Activated naive CD8-positive, alpha-beta T cell (primary cell): ENCODE results near the gene ARHGEF37.
"Not testable (repeated sequence)": the region's sequence is repeated elsewhere in the genome, so short reads cannot be mapped to it uniquely, and the experiment has no call there.

Experiments used
- H3K27ac Mint-ChIP-seq: one replicate; pipeline ENCODE4 v1.8.0; 2021; ENCODE audit warnings: mixed read lengths
- H3K27me3 Mint-ChIP-seq: one replicate; pipeline ENCODE4 v1.8.0; 2021; ENCODE audit warnings: mixed read lengths
- H3K36me3 Mint-ChIP-seq: one replicate; pipeline ENCODE4 v1.8.0; 2021; ENCODE audit warnings: mixed read lengths
- H3K4me1 Mint-ChIP-seq: one replicate; pipeline ENCODE4 v1.8.0; 2021; ENCODE audit warnings: low read depth, mixed read lengths
- H3K4me3 Mint-ChIP-seq: one replicate; pipeline ENCODE4 v1.8.0; 2021; ENCODE audit warnings: mild to moderate bottlenecking, mixed read lengths
- H3K9me3 Mint-ChIP-seq: one replicate; pipeline ENCODE4 v1.8.0; 2021; ENCODE audit warnings: low read depth, mixed read lengths

ARHGEF37 gene

GRCh38 chr5:149638546-149639241 lies 57.4 kb downstream of the ARHGEF37 start:
- H3K36me3 Mint-ChIP-seq: no peaks in the 10 kb centered on the region
- no peaks in the 10 kb centered on the region for H3K9me3 Mint-ChIP-seq
- peaks cover 1% of the 10 kb centered on the region for H3K4me1 Mint-ChIP-seq
- H3K4me3 Mint-ChIP-seq: no peak overlapping the region
- no peak overlapping the region for H3K27ac Mint-ChIP-seq
- no peaks in the 10 kb centered on the region for H3K27me3 Mint-ChIP-seq

DNA sequence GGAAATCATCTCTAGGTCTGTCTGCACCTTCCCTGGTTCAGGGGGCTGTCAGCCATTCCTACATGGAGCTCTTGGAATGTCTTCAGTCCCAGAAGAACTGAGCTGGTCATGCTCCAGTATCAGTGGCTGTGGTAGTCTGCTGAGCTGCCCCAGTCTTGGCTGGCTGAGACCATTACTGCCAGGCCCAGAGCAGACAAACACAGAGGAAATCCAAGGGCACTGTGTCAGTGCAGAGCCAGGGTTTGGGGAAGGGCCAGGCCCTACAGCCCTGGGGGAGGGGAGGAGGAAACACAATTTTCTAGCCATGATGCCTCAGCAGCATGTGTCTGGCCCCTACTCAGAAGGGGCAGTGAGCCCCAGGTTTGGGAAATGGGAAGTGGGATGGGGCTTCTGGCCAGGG lies 58.4 kb downstream of the ARHGEF37 start:
- no peaks in the 10 kb centered on the region for H3K27me3 Mint-ChIP-seq
- no peak overlapping the region for H3K27ac Mint-ChIP-seq
- H3K4me3 Mint-ChIP-seq: no peak overlapping the region
- H3K9me3 Mint-ChIP-seq: no peaks in the 10 kb centered on the region
- no peaks in the 10 kb centered on the region for H3K36me3 Mint-ChIP-seq
- peaks cover 1% of the 10 kb centered on the region for H3K4me1 Mint-ChIP-seq

- Mint-ChIP-seq H3K27me3 (no peaks in the 10 kb centered on the region), H3K4me1 (peaks cover 1% of the 10 kb centered on the region), H3K4me3 (no peak overlapping the region), H3K36me3 (no peaks in the 10 kb centered on the region), H3K9me3 (no peaks in the 10 kb centered on the region), H3K27ac (no peak overlapping the region)
Observed at GRCh38 chr5:149640350-149640999, 59.2 kb downstream of the ARHGEF37 start.

GRCh38 chr5:149641000-149641576 lies 59.8 kb downstream of the ARHGEF37 start:
- H3K27me3 Mint-ChIP-seq: no peaks in the 10 kb centered on the region
- no peaks in the 10 kb centered on the region for H3K36me3 Mint-ChIP-seq
- H3K4me3 Mint-ChIP-seq: no peak overlapping the region
- no peaks in the 10 kb centered on the region for H3K9me3 Mint-ChIP-seq
- H3K4me1 Mint-ChIP-seq: peaks cover 1% of the 10 kb centered on the region
- no peak overlapping the region for H3K27ac Mint-ChIP-seq

GRCh38 chr5:149641600-149641999 lies 60.3 kb downstream of the ARHGEF37 start:
- Mint-ChIP-seq H3K9me3 (no peaks in the 10 kb centered on the region), H3K36me3 (no peaks in the 10 kb centered on the region), H3K27ac (no peak overlapping the region), H3K4me1 (peaks cover 5% of the 10 kb centered on the region), H3K4me3 (no peak overlapping the region), H3K27me3 (no peaks in the 10 kb centered on the region)

- Mint-ChIP-seq H3K4me3 (no peak overlapping the region), H3K9me3 (no peaks in the 10 kb centered on the region), H3K27me3 (no peaks in the 10 kb centered on the region), H3K27ac (no peak overlapping the region), H3K4me1 (peaks cover 19% of the 10 kb centered on the region), H3K36me3 (no peaks in the 10 kb centered on the region)
Observed at GRCh38 chr5:149643781-149644180, 62.5 kb downstream of the ARHGEF37 start.

- no peak overlapping the region for H3K27ac Mint-ChIP-seq
- peaks cover 19% of the 10 kb centered on the region for H3K4me1 Mint-ChIP-seq
- H3K36me3 Mint-ChIP-seq: no peaks in the 10 kb centered on the region
- H3K4me3 Mint-ChIP-seq: no peak overlapping the region
- H3K9me3 Mint-ChIP-seq: no peaks in the 10 kb centered on the region
- no peaks in the 10 kb centered on the region for H3K27me3 Mint-ChIP-seq
Observed at GRCh38 chr5:149644629-149645028, 63.3 kb downstream of the ARHGEF37 start.

DNA sequence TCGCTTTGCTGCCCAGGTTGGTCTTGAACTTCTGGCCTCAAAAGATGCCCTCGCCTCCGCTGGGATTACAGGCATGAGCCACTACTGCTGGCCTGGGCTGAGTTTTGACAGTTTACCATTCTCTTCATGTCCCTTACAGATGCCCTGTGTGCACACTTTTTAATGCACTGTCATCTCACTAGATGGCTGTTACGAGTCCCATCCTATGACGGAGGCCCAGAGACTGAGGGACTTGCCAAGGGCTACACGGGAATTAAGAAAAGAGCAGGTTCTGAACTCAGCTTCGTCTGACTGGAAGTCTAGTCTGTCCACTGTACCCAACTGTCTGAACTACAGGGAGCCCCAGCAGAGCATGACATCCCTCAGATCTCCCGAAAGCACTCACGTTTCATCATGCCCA lies 63.9 kb downstream of the ARHGEF37 start:
- H3K9me3 Mint-ChIP-seq: no peaks in the 10 kb centered on the region
- no peaks in the 10 kb centered on the region for H3K36me3 Mint-ChIP-seq
- H3K4me3 Mint-ChIP-seq: no peak overlapping the region
- H3K27me3 Mint-ChIP-seq: no peaks in the 10 kb centered on the region
- peaks cover 19% of the 10 kb centered on the region for H3K4me1 Mint-ChIP-seq
- H3K27ac Mint-ChIP-seq: no peak overlapping the region

DNA sequence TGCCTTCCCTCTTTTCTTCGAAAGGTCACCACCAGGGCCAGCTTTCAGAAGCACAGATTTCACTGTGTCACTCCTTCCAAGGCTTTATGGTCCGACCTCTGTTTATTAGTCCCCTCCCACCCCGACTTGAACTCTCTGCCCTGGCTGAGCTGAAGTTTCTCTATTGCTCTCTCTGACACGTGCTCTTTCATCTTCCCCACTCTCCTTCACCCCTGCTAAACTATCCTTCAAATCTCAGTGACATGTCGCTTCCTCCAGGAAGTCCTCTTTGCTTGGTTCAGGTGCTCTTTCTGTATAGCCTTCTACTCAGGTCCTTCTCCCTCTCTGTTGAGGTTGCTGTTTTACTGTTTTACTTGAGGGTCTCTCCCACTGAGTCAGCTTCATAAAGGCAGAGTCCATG lies 64.4 kb downstream of the ARHGEF37 start:
- H3K4me1 Mint-ChIP-seq: peaks cover 19% of the 10 kb centered on the region
- no peaks in the 10 kb centered on the region for H3K9me3 Mint-ChIP-seq
- H3K27ac Mint-ChIP-seq: no peak overlapping the region
- H3K4me3 Mint-ChIP-seq: no peak overlapping the region
- H3K36me3 Mint-ChIP-seq: no peaks in the 10 kb centered on the region
- H3K27me3 Mint-ChIP-seq: no peaks in the 10 kb centered on the region

- H3K36me3 Mint-ChIP-seq: no peaks in the 10 kb centered on the region
- no peak overlapping the region for H3K4me3 Mint-ChIP-seq
- H3K4me1 Mint-ChIP-seq: peaks cover 19% of the 10 kb centered on the region
- H3K27ac Mint-ChIP-seq: no peak overlapping the region
- no peaks in the 10 kb centered on the region for H3K27me3 Mint-ChIP-seq
- H3K9me3 Mint-ChIP-seq: no peaks in the 10 kb centered on the region
Observed at GRCh38 chr5:149646564-149646963, 65.3 kb downstream of the ARHGEF37 start.

DNA sequence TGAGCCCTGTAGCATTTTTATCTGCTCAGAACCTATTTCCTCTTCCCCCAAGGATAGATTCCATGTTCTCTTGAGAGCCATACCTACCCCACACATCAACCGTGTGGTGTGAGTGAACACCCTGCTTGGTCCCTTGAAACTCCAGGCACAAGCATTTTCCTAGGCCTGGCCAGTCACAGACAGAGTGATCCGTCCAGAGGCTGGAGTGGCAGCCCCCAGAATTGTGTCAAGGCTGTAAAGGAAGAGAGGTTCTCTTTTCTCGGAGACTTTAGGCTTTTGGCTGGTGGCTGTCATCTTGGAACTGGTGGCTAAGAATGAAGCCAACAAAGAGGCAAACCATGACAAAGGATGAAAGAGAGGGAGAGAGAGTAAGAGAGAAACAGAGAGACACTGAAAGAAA lies 66.0 kb downstream of the ARHGEF37 start:
- H3K4me1 Mint-ChIP-seq: peaks cover 19% of the 10 kb centered on the region
- H3K27me3 Mint-ChIP-seq: no peaks in the 10 kb centered on the region
- H3K9me3 Mint-ChIP-seq: no peaks in the 10 kb centered on the region
- no peak overlapping the region for H3K4me3 Mint-ChIP-seq
- H3K27ac Mint-ChIP-seq: no peak overlapping the region
- no peaks in the 10 kb centered on the region for H3K36me3 Mint-ChIP-seq

- H3K27ac Mint-ChIP-seq, H3K4me3 Mint-ChIP-seq, H3K27me3 Mint-ChIP-seq, H3K36me3 Mint-ChIP-seq, H3K9me3 Mint-ChIP-seq: not testable (repeated sequence)
- peaks cover 19% of the 10 kb centered on the region for H3K4me1 Mint-ChIP-seq
Observed at GRCh38 chr5:149648464-149649393, 67.4 kb downstream of the ARHGEF37 start.

DNA sequence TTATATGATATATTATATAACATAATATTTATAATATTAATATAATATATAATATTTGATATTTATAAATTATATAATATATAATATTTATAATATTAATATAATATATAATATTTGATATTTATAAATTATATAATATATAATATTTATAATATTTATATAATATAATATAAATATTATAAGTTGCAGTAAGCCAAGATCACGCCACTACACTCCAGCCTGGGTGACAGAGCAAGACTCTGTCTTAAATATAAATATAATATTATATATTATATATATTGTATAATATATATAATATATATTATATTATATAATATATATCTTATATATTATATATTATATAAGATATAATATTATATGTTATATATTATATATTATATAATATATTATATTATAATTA lies 68.4 kb downstream of the ARHGEF37 start:
- not testable (repeated sequence) for H3K4me3 Mint-ChIP-seq, H3K9me3 Mint-ChIP-seq, H3K36me3 Mint-ChIP-seq, H3K27me3 Mint-ChIP-seq, H3K27ac Mint-ChIP-seq
- peaks cover 19% of the 10 kb centered on the region for H3K4me1 Mint-ChIP-seq

- no peaks in the 10 kb centered on the region for H3K36me3 Mint-ChIP-seq
Observed at GRCh38 chr5:149651686-149652085, 70.4 kb downstream of the ARHGEF37 start.

DNA sequence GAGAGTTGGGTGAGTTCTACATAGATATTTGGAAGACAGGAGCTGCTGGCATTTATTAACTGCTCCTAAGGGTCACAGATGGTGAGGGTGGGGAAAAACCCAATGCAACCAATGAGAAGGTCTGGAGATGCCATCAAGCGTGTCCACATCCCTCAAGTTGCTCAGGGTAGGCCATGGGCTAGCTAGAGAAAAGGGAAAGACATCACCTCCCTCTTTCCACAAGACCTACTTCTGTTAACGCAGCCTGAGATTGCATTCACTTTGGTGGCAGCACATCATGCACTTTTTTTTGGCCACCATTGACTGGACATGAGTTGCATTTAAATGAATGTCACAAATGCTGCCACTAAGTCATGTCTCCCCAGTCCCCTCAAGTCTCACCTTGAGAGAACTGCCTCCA lies 71.4 kb downstream of the ARHGEF37 start:
- Mint-ChIP-seq H3K4me1 (peaks cover 6% of the 10 kb centered on the region), H3K36me3 (no peaks in the 10 kb centered on the region), H3K27me3 (no peaks in the 10 kb centered on the region), H3K4me3 (no peak overlapping the region), H3K27ac (no peak overlapping the region), H3K9me3 (no peaks in the 10 kb centered on the region)

More at GRCh38 chr5:149651686-149652085, 70.4 kb downstream of the ARHGEF37 start:
- Mint-ChIP-seq H3K9me3 (no peaks in the 10 kb centered on the region), H3K27me3 (no peaks in the 10 kb centered on the region), H3K4me1 (peaks cover 15% of the 10 kb centered on the region), H3K27ac (no peak overlapping the region), H3K4me3 (no peak overlapping the region)
